ENCODE results near the gene EVI2B.
"Not testable (repeated sequence)": the region's sequence is repeated elsewhere in the genome, so short reads cannot be mapped to it uniquely, and the experiment has no call there.

Gene EVI2B, protein sequence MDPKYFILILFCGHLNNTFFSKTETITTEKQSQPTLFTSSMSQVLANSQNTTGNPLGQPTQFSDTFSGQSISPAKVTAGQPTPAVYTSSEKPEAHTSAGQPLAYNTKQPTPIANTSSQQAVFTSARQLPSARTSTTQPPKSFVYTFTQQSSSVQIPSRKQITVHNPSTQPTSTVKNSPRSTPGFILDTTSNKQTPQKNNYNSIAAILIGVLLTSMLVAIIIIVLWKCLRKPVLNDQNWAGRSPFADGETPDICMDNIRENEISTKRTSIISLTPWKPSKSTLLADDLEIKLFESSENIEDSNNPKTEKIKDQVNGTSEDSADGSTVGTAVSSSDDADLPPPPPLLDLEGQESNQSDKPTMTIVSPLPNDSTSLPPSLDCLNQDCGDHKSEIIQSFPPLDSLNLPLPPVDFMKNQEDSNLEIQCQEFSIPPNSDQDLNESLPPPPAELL

GRCh38 chr17:31313982-31314781, at the start of gene EVI2B:
TSS of gene EVI2B (minus strand) at chr17:31314054. CDS start at chr17:31305609, 8,445 bp downstream.
- no peak for DNase-seq

DNA sequence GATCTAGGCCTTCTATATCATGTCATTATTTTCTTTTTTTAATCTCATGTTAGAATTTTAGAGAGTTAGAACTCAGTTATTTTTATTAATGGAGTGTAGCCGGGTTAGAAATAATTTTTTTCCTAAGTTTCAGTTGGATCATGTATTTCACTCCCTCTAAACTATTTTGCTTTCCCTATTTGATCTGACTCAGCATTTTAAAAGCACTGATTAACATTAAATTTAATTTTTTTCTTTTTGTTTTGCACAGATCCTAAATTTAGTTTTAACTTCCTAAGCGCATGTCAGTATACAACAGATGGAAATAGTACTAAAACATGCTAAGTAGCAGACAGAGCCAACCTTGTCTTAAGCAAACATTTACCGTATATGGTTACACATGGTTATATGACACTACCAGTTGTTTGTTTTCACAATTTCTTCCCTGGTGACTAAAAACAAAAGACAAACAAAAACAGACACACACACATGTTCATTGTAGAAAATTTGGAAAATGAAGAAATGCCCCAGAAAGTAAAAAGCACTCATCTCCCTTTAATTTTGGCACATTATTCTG, 44.1 kb upstream of the EVI2B start:
- DNase-seq: no peak

- no peak for DNase-seq
These were observed 43.2 kb upstream of the EVI2B start for GRCh38 chr17:31357091-31357490.

DNA sequence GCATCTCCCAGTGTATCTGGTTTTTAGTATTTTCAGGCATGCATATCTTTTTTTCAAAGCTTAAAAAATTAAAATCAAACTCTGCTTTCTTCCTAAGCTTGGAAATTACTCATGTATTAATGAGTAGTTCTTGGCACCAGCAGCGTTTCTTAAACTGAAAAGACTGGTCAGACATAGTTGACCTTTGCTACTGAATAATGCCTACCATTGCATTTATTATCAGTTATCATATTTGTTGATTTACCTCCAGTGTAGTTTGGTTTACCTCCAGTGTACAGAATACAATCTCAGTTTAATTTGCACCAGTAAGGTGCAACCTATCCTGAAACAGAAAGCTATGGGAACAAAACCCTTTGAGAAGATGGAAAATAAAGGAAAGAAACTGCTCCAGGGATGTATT, 42.1 kb upstream of the EVI2B start:
- no peak for DNase-seq

GRCh38 chr17:31349454-31349853, 35.6 kb upstream of the EVI2B start:
- DNase-seq: no peak

DNA sequence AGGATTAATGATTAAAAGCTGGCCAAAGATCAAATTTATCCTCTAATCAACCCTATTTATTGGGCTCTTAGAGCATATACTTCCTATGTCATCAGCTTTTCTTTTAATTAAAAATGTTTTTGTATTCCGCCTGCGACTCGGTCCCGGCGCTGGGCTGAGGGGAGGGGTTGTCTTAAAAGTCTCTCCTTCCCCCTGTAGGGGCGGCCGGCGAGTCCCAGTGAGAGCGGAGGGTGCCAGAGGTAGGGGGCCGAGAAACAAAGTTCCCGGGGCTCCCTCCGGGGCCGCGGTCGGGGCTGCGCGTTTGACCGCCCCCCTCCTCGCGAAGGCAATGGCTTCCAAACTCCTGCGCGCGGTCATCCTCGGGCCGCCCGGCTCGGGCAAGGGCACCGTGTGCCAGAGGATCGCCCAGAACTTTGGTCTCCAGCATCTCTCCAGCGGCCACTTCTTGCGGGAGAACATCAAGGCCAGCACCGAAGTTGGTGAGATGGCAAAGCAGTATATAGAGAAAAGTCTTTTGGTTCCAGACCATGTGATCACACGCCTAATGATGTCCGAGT, 31.4 kb upstream of the EVI2B start:
- DNase-seq: not testable (repeated sequence)

GRCh38 chr17:31339906-31340661, 26.2 kb upstream of the EVI2B start:
- no peak for DNase-seq

- DNase-seq: no peak
These were observed 15.4 kb upstream of the EVI2B start for GRCh38 chr17:31329221-31329620.

- DNase-seq: no peak
These were observed 14.3 kb upstream of the EVI2B start for GRCh38 chr17:31328160-31328535.

DNA sequence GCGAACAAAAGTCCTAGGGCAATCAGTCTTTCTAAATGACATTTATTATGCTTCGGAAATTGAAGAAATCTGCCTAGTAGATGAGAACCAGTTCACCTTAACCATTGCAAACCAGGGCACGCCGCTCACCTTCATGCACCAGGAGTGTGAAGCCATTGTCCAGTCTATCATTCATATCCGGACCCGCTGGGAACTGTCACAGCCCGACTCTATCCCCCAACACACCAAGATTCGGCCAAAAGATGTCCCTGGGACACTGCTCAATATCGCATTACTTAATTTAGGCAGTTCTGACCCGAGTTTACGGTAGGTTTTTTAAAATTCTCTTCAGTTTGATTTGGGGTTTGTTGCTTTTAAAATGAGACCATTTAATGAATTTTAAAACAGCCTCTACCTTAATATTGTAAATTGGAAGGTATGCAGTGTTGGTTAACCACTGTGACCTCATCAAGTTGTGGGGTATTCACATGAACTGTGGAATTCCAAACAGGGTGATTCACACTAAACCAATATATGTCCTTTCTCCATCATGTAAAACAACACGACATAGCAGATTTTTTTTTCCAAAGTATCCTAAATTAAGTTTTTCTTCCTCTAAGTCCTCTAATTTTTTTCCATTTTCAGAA, 13.8 kb upstream of the EVI2B start:
- no peak for DNase-seq

DNA sequence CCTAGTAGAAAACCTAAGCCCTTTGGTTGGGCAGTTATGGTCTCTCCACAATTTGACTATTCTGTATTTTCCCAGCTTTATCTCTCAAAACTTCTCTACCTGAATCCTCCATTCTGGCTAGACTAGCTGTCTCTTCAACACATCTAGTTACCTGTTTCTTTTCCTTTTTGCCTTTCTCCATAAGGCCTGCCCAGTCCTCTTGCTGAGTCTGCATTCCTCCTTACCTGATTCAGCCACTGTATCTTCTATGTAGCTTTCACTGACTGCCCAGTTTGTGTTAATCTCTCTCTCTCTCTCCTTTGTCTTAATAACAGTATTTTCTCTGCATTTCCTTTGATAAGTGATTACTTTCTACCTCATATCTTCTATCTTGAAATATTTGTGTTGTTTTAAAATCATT, 9.7 kb upstream of the EVI2B start:
- DNase-seq: no peak

DNA sequence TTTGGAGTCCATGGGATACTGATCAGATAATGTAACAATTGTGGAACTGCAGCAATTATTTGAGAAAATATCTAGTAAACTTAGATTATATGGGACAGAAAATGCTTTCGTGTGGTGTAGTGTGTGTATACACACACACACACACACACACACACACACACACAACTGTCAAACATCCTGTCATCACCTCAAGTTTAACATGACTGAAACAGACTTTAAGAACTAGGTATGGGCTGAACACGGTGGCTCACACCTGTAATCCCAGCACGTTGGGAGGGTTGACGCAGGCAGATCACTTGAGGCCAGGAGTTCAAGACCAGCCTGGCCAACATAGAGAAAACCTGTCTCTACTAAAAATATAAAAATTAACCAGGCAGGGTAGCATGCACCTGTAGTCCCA, 8.1 kb upstream of the EVI2B start:
- DNase-seq: no peak

GRCh38 chr17:31321481-31321880, 7.6 kb upstream of the EVI2B start, which contains the start of gene EVI2A:
TSS of gene EVI2A (minus strand) at chr17:31321622. CDS start at chr17:31319013, 2,609 bp downstream.
- DNase-seq: no peak

DNA sequence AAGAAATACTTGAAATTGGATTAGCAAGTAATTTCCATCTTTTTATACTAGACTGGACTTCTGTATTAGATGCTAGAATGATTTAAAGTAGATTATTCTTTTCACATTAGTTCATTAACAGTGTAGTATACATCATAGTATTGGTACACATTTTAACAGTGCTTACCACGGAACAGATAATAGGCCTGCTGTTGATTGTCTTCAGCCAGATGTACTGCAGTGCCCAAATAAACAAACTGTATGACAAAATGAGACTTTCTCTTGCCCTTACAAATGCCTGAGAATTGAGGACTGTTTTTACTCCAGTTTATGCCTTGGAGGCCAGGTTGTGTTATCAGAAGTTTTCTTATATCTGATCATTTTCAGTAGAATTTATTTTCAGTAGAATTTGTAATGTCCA, 6.9 kb upstream of the EVI2B start:
- DNase-seq: peak in 1 of 3 experiments; percentile 4

GRCh38 chr17:31320241-31320640, 6.4 kb upstream of the EVI2B start:
- no peak for DNase-seq

DNA sequence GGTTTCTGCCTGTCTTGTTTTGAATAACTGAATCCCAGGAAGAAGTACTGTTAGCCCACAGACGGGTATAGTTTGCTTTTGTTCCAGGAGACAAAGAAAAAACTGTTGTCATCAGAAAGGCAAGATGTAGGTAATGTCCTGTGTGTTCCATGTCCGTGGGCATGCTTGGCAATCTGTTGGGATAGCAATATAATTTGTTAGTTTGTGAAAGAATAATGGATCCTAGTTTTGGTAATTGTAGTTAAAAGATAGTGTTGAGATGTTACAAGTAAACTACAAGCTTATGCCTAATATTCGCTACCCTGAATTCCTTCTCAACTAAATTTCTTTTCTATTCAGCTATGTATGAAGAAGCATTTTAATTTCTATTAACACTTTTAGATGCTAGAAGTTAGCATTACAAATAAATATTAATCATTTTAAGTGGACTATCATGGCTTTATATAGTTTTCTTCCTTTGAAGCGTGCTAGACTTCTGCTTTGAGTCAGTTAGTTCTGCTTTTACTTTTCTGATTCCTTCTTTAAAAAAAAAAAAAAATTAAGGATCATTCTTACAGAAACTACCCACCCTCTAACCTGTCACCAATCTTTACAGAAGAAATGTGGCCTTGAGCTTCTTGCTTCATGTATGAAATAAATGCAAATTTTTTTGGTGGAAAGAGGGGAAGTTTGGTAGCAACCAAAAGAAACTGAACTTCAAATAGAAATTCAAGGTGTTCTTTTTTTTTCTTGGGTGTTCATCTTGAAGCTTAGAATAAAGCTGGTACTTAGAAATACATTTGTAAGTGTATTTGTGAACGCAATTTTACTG, 5.2 kb upstream of the EVI2B start:
- DNase-seq: no peak

DNA sequence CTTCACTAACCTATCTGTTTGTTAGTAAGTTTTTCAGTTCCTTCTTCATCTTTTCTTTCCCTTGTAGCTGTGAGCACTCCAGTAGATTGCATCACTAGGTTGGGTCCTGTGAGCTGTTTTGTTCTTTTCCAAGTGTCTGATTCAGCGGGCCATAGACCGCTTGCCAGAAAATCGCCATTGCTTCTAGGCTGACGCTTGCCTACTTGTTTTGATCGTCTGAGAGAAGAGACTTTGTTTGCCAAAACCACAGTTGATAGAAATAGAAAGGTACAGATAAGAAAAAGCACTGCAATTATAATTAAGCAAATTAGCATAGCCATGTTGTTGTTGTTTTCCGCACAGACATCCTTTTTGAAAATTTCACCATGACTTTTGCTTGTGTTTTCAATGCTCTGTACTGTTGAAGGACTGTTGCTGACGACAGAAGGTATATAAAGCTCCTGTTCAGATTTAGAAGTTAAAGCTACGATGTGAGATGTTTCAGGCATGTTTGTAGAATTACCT, 4.5 kb upstream of the EVI2B start:
- DNase-seq: no peak

DNA sequence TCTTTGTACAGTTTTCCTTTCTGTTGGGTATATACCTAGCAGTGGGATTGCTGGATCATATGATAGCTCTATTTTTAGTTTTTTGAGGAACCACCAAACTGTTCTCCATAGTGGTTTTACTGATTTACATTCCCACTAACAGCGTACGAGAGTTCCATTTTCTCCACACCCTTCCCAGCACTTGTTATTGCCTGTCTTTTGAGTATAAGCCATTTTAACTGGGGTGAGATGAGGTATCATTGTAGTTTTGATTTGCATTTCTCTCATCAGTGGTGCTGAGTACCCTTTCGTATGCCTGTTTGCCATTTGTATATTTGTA, 887 bp upstream of the EVI2B start:
- DNase-seq: peak in 1 of 3 experiments; percentile 39

DNA sequence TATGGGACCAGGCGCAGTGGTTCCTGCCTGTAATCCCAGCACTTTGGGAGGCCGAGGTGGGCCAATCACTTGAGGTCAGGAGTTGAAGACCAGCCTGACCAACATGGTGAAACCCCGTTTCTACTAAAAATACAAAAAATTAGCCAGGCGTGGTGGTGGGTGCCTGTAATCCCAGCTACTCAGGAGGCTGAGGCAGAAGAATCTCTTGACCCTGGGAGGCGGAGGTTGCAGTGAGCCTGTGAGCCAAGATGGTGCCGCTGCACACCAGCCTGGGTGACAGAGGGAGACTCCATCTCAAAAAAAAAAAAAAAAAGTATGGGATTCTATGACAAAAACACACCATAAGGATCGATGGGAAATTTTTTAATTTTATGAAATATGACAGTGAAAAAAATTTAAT, 1.6 kb downstream of the EVI2B start:
- not testable (repeated sequence) for DNase-seq

DNA sequence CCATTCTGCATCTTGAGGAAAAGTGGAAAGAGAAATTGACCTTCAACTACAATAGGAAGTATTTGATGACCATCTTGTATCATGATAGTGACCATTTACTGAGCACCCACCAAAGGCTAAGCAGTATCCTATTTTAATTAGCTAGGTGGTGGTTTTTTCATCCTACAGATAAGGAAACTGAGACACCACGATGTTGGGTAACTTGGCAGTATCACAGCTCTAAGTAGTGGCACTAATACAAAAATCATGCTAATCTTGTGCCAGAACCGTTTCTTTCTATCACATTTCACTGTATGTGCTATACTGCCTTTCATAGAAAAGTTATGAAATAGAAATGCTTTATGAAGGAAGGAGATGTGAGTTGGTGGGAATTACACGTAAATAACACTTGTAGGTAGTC, 2.3 kb downstream of the EVI2B start:
- DNase-seq: no peak

- no peak for DNase-seq
These were observed 3.0 kb downstream of the EVI2B start for GRCh38 chr17:31310886-31311285.

Data from NCI-H1417 (cell line).